ENCODE results near the gene MEF2C.
A peak's percentile ranks its signal among the peaks of the same experiment; 100 is the strongest.
"Not testable (repeated sequence)": the region's sequence is repeated elsewhere in the genome, so short reads cannot be mapped to it uniquely, and the experiment has no call there.

Gene MEF2C

GRCh38 chr5:88861231-88861630 lies 21.8 kb downstream of the MEF2C start:
- no peak for DNase-seq

- peak; percentile 33 for DNase-seq
These were observed 22.5 kb downstream of the MEF2C start for GRCh38 chr5:88860501-88860900.

GRCh38 chr5:88858392-88858791 lies 24.6 kb downstream of the MEF2C start:
- no peak for DNase-seq

- DNase-seq, result not testable (repeated sequence)
These were observed 26.6 kb downstream of the MEF2C start for GRCh38 chr5:88856381-88856780.

- DNase-seq, result no peak
These were observed 28.2 kb downstream of the MEF2C start for GRCh38 chr5:88854769-88855168.

GRCh38 chr5:88847420-88847819 lies 35.6 kb downstream of the MEF2C start:
- no peak for DNase-seq

GRCh38 chr5:88846434-88846833 lies 36.5 kb downstream of the MEF2C start:
- DNase-seq, result no peak

GRCh38 chr5:88845081-88845697 lies 37.8 kb downstream of the MEF2C start:
- DNase-seq, result no peak

- DNase-seq, result no peak
These were observed 40.2 kb downstream of the MEF2C start for GRCh38 chr5:88842784-88843183.

GRCh38 chr5:88841212-88841611 lies 41.8 kb downstream of the MEF2C start:
- no peak for DNase-seq

- no peak for DNase-seq
These were observed 42.5 kb downstream of the MEF2C start for GRCh38 chr5:88840495-88840894.

- no peak for DNase-seq
These were observed 43.7 kb downstream of the MEF2C start for GRCh38 chr5:88839238-88839637.

- DNase-seq, result no peak
These were observed 44.5 kb downstream of the MEF2C start for GRCh38 chr5:88838500-88838899.

GRCh38 chr5:88837817-88838216 lies 45.2 kb downstream of the MEF2C start:
- no peak for DNase-seq

- no peak for DNase-seq
These were observed 45.8 kb downstream of the MEF2C start for GRCh38 chr5:88837222-88837621.

GRCh38 chr5:88836195-88836838 lies 46.7 kb downstream of the MEF2C start:
- DNase-seq, result no peak

GRCh38 chr5:88834499-88834898 lies 48.5 kb downstream of the MEF2C start:
- DNase-seq, result no peak

- DNase-seq, result no peak
These were observed 48.9 kb downstream of the MEF2C start for GRCh38 chr5:88834131-88834462.

- DNase-seq, result peak; percentile 77
These were observed 49.4 kb downstream of the MEF2C start for GRCh38 chr5:88833371-88834130.

- DNase-seq, result no peak
These were observed 51.2 kb downstream of the MEF2C start for GRCh38 chr5:88831816-88832215.

- peak; percentile 26 for DNase-seq
These were observed 52.4 kb downstream of the MEF2C start for GRCh38 chr5:88830567-88830966.

GRCh38 chr5:88829775-88830174 lies 53.2 kb downstream of the MEF2C start:
- peak; percentile 11 for DNase-seq

- DNase-seq, result peak; percentile 20
These were observed 53.9 kb downstream of the MEF2C start for GRCh38 chr5:88829054-88829453.

GRCh38 chr5:88827997-88828396 lies 55.0 kb downstream of the MEF2C start:
- DNase-seq, result peak; percentile 36

All from fibroblast of skin of back (primary cell).